Measurements from ENCODE around the gene TMEM203. TPM values are rescaled to one million over a fixed set of nuclear protein-coding genes. Genes with fewer than 3 reads are reported as not detected.

TMEM203 gene
- total RNA-seq, 1 donor from 2014 or later: 36.2 TPM

- Mint-ChIP-seq H3K27me3 (no peaks in the 10 kb centered on the region), H3K4me1 (ENCODE audit: low read depth) (peaks cover 17% of the 10 kb centered on the region), H3K36me3 (ENCODE audit: insufficient read depth) (no peaks in the 10 kb centered on the region), H3K4me3 (ENCODE audit: low read depth) (peak overlapping the region; percentile 92), H3K27ac (peak overlapping the region; percentile 74), H3K9me3 (ENCODE audit: low read depth) (no peaks in the 10 kb centered on the region)
- TF ChIP-seq, protein P1, sequence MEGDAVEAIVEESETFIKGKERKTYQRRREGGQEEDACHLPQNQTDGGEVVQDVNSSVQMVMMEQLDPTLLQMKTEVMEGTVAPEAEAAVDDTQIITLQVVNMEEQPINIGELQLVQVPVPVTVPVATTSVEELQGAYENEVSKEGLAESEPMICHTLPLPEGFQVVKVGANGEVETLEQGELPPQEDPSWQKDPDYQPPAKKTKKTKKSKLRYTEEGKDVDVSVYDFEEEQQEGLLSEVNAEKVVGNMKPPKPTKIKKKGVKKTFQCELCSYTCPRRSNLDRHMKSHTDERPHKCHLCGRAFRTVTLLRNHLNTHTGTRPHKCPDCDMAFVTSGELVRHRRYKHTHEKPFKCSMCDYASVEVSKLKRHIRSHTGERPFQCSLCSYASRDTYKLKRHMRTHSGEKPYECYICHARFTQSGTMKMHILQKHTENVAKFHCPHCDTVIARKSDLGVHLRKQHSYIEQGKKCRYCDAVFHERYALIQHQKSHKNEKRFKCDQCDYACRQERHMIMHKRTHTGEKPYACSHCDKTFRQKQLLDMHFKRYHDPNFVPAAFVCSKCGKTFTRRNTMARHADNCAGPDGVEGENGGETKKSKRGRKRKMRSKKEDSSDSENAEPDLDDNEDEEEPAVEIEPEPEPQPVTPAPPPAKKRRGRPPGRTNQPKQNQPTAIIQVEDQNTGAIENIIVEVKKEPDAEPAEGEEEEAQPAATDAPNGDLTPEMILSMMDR (IDR thresholded peaks at IDR 0.05; ENCODE audit: unreplicated experiment): no peak
- no peak for DNase-seq (ENCODE audit: low spot score, unreplicated experiment)
Measured at GRCh38 chr9:137190315-137190856, 15.1 kb downstream of the TMEM203 start.

GRCh38 chr9:137189297-137190295, 15.9 kb downstream of the TMEM203 start:
- DNase-seq (ENCODE audit: low spot score, unreplicated experiment): no peak
- Mint-ChIP-seq H3K36me3 (ENCODE audit: insufficient read depth) (no peaks in the 10 kb centered on the region), H3K4me1 (ENCODE audit: low read depth) (peaks cover 15% of the 10 kb centered on the region), H3K4me3 (ENCODE audit: low read depth) (peak overlapping the region; percentile 92), H3K27ac (peak overlapping the region; percentile 98), H3K9me3 (ENCODE audit: low read depth) (no peaks in the 10 kb centered on the region), H3K27me3 (no peaks in the 10 kb centered on the region)
- TF ChIP-seq, protein P1 (IDR thresholded peaks at IDR 0.05; ENCODE audit: unreplicated experiment): no peak

- TF ChIP-seq, protein P1 (IDR thresholded peaks at IDR 0.05; ENCODE audit: unreplicated experiment): peak; percentile 48
- peak; percentile 93 for DNase-seq (ENCODE audit: low spot score, unreplicated experiment)
- Mint-ChIP-seq H3K4me1 (ENCODE audit: low read depth) (peaks cover 15% of the 10 kb centered on the region), H3K27ac (peak within 1 kb of the TSS; percentile 98), H3K4me3 (ENCODE audit: low read depth) (peak within 1 kb of the TSS; percentile 92), H3K27me3 (no peaks in the 10 kb centered on the region), H3K36me3 (ENCODE audit: insufficient read depth) (peaks cover under 1% of the 10 kb centered on the region), H3K9me3 (ENCODE audit: low read depth) (no peaks in the 10 kb centered on the region)
Measured at GRCh38 chr9:137188490-137189296, 16.8 kb downstream of the TMEM203 start, which contains the start of the genes ANAPC2 and SSNA1. ANAPC2 (minus strand) TSS chr9:137188560; CDS start chr9:137188532, 28 bp downstream. SSNA1 (plus strand) TSS chr9:137188676; CDS start chr9:137188727, 51 bp downstream.

- Mint-ChIP-seq H3K4me3 (ENCODE audit: low read depth) (peak overlapping the region; percentile 91), H3K27ac (peak overlapping the region; percentile 93), H3K9me3 (ENCODE audit: low read depth) (no peaks in the 10 kb centered on the region), H3K4me1 (ENCODE audit: low read depth) (peaks cover 15% of the 10 kb centered on the region), H3K36me3 (ENCODE audit: insufficient read depth) (peaks cover 2% of the 10 kb centered on the region), H3K27me3 (no peaks in the 10 kb centered on the region)
- no peak for DNase-seq (ENCODE audit: low spot score, unreplicated experiment)
- TF ChIP-seq, protein P1 (IDR thresholded peaks at IDR 0.05; ENCODE audit: unreplicated experiment): no peak
Measured at GRCh38 chr9:137188086-137188489, 17.4 kb downstream of the TMEM203 start.
